Fibroblast of lung (primary cell): ENCODE measurements around the gene GAGE1.

ENCODE experiments used
- CTCF ChIP-seq, 2 donors: IDR thresholded peaks in 1 of 2; conservative IDR thresholded peaks in 1 of 2; 1 replicate in 1 of 2; 2 replicates in 1 of 2; pipeline ENCODE4 v1.5.1; 2011 to 2012; ENCODE audit warnings: low read length in 2 of 2, control low read depth in 1 of 2, inconsistent platforms in 1 of 2, low read depth in 1 of 2, mild to moderate bottlenecking in 1 of 2
- EZH2 ChIP-seq: IDR thresholded peaks from 2 replicates; pipeline ENCODE4 v1.5.1; 2012; ENCODE audit warnings: low read length, control low read depth, mild to moderate bottlenecking; ENCODE audit errors: missing control alignments

- TF ChIP-seq CTCF (conservative IDR thresholded peaks at IDR 0.05 in 1 of 2, IDR thresholded peaks at IDR 0.05 in 1 of 2; ENCODE audit: low read depth in 1 of 2, low read length in 2 of 2), result no peak
- TF ChIP-seq EZH2, result no peak
Observed at GRCh38 chrX:49627086-49627777, 28.4 kb downstream of the GAGE1 start.
